ENCODE results near the gene PDSS2. TPM values are rescaled to one million over a fixed set of nuclear protein-coding genes. Genes with fewer than 3 reads are reported as not detected.

PDSS2 gene
- total RNA-seq, 2 donors from 2014 or later: 22.5 to 29.4 TPM

- intact Hi-C loops (cut with DNase I, micrococcal nuclease): no loop called here
- no peak for DNase-seq
- no peak for ATAC-seq
These were observed 118.5 kb downstream of the PDSS2 start for GRCh38 chr6:107340881-107341280.

DNA sequence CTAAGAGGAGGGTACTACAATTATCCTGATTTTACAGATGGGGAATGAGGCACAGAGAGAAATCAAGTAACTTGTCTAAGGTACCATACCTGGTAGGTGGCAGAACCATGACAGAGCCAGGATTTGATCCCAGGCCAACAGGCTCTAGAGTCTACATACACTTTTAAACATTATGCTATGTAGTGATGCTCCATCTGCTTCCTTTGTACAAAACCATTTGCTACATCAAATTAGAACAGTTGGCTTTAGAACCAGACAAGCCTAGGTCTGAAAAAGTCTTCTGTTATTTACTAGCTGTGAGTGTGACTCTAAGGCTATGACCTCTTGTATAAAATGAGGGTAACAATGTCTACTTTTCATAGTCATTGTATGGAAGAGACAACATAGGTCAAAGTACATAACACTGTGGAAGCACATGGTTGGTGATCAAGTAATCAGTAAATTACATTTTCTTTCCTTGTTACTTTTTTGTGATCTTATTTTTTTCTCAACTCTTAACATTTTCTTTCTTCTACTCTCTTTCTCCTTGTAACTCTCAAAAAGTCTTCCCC lies 122.1 kb downstream of the PDSS2 start:
- intact Hi-C loops (cut with DNase I, micrococcal nuclease): no loop called here
- peak; percentile 92 for ATAC-seq
- DNase-seq: no peak

DNA sequence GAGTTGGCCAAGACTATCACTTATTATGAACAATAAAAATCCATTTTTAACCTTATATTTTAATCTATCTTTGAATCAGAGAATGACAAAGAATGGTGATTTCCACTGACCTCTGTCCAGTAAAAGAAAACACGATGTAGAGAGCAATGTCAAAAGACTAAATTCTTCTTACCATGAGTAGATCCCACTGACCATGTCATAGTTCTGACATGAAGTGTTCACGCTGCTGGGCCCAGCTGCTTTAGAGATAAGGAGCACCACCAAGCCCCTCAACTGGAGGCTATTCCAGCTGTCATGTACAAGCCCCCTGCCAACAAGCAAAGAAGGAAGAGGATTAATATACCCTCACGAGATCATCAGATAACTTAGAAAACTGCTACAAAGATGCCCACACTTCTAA lies 125.3 kb downstream of the PDSS2 start:
- ATAC-seq: no peak
- no peak for DNase-seq
- intact Hi-C loops (cut with DNase I, micrococcal nuclease): no loop called here

GRCh38 chr6:107333491-107333890 lies 125.9 kb downstream of the PDSS2 start:
- ATAC-seq: no peak
- no peak for DNase-seq
- intact Hi-C loops (cut with DNase I, micrococcal nuclease): no loop called here

DNA sequence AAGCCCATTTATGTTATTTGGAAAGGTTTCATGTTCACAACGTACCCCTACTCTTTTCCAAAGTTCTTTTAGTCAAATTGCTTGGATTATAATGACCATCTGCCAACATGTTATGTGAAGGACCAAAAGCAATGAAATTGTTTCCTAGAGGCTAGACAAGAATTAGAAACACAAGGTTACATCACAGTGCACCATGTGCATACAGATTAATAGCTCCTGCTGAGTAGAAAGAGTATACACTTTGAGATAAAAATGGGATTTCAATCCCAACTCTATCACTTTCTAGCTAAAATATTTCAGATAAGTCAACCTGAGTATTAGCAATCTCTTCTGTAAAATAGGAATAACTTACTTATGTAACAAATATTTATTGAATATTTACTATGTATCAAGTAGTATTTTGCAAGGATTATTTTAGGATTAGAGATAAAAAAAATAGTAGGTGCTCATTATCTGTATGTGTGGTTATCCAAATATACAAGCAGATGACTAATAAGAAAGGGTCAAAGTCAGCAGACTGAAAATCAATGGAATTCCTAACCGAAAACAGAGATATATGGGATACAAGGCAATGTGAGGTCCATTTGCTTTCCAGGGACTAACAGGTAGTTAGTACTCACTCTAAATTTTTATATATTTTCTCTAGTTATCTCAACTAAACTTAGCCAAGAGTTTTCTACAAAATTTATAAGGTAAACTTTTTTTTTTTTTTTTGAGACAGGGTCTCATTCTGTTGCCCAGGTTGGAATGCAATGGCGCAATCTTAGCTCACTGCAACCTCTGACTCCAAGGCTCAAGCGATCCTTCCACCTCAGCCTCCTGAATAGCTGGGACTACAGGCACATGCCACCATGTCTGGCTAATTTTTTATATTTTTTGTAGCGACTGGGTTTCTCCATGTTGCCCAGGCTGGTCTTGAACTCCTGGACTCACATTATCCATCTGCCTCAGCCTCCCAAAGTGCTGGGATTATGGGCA lies 127.7 kb downstream of the PDSS2 start:
- intact Hi-C loops (cut with DNase I, micrococcal nuclease): no loop called here
- DNase-seq: no peak

GRCh38 chr6:107330168-107330567 lies 129.2 kb downstream of the PDSS2 start:
- intact Hi-C loops (cut with DNase I, micrococcal nuclease): no loop called here
- ATAC-seq (peak; percentile 42), DNase-seq (no peak)

More for the DNA sequence above, 127.7 kb downstream of the PDSS2 start:
- ATAC-seq: no peak

DNA sequence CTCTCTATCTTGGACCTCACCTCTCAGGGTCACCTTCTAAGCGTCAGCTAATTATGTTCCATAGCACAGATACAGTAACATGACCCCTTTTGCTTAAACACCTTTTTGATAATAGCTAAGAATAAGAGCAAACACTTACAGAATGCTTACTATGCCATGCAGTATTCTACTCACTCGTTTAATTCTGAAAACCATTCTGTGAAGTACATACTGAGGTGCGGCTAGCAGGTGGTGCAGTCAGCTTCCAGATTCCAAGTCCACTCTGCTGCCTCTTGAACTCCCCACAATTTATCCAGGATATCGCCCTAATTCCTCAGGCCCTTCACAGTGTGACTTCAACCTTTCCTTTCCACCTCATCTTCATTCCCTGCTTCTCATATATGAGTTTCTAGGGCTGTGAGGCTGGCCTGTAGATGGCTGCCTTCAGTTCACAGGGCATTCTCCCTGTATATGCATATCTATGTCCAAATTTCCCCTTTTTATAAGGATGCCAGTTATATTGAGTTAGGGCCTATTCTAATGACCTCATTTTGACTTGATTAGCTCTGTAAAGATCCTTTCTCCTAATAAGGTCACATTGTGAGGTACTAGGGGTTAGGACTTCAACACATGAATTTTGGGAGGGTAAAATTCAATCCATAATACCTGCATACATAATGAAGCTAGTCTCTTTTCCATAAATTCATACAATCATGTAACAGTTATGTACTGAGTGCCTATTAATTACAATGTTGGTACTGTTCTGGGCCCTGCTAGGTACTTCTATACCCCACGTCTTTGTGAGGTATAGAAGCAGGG lies 130.1 kb downstream of the PDSS2 start:
- DNase-seq: no peak
- no peak for ATAC-seq
- intact Hi-C loops (cut with DNase I, micrococcal nuclease): no loop called here

GRCh38 chr6:107328081-107328480 lies 131.3 kb downstream of the PDSS2 start:
- intact Hi-C loops (cut with DNase I, micrococcal nuclease): no loop called here
- no peak for ATAC-seq

GRCh38 chr6:107323133-107323785 lies 136.1 kb downstream of the PDSS2 start:
- no peak for DNase-seq
- intact Hi-C loops (cut with DNase I, micrococcal nuclease): no loop called here
- no peak for ATAC-seq

More at GRCh38 chr6:107328081-107328480, 131.3 kb downstream of the PDSS2 start:
- DNase-seq: no peak

DNA sequence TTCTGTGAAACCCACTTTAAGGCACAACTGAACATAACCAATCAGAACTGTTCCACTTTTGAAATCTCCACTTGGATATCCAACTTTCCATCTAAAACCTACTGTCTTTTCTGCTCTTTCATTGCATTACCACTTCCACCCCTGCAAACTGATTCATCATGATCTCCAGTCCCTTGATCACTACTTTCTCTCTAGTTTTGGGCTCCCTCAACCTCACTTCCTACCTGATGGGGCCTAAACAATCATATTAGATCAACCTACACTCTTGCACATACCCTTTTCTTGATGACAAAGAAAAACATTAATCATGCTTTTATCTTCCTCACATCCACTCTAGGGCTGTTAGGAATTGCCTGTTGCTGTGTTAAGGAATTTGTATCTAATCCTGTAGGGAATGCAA lies 137.6 kb downstream of the PDSS2 start:
- DNase-seq: no peak
- no peak for ATAC-seq
- intact Hi-C loops (cut with DNase I, micrococcal nuclease): no loop called here

- DNase-seq (no peak), ATAC-seq (no peak)
- intact Hi-C loops (cut with DNase I, micrococcal nuclease): loop anchor here in 1 of 2 donors (10.0 kb wide), 1 partner anchor 385 kb away; no protein-coding TSS in a partner anchor
These were observed 139.3 kb downstream of the PDSS2 start for GRCh38 chr6:107319906-107320530.

DNA sequence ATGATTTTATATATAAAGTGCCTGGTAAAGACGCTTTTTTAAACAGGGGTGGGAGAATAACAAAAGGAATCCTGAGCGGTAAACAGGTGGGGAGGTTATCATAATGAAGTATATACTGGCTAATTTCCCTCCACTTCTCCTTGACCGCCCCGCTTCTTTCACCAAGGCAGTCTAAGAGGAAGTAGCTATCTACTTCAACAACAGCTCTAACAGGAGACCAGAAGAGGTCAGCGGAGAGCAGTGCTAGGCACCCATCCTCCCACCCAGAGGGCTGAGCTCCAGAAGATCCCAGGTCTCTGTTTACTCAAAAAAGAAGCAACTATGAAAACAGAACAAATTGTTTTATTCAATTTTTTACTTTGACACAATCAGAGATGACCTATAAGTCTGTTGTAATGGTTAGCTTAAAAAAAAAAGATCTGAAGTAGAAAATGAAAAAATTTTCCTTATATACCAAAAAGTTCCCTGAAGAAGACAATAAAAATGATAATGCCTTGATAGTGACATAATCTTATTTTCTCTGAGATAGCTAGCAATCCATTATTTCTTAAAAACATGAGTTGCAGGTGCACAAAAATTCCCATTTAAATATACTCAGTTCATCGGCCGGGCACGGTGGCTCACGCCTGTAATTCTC lies 141.1 kb downstream of the PDSS2 start:
- intact Hi-C loops (cut with DNase I, micrococcal nuclease): loop anchor here in 1 of 2 donors (10.0 kb wide), 1 partner anchor 387 kb away; no protein-coding TSS in a partner anchor
- DNase-seq (peak; percentile 46 to 58), ATAC-seq (peak; percentile 99)

- intact Hi-C loops (cut with DNase I, micrococcal nuclease): loop anchor here in 1 of 2 donors (10.0 kb wide), 1 partner anchor 390 kb away; no protein-coding TSS in a partner anchor
- ATAC-seq (no peak), DNase-seq (no peak)
These were observed 144.2 kb downstream of the PDSS2 start for GRCh38 chr6:107315114-107315513.

DNA sequence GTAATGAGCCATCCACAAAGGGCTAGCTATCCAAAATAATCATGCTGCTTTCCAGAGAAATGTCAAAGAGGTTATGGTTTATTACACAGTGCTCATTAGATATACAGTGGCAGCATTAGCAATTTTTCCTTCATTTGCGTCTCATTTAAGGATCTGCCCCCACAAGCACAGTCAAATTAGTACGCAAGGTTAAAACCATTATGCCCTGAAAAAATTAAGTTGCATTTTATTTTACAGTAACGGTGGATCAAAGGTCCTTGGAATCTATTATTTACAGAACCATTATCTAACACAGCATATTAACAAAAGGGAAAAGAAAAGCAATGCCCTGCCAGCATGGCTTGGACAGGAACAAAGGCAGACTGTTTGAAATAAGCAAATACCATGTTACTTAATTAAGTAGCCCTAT lies 144.8 kb downstream of the PDSS2 start:
- ATAC-seq: no peak
- intact Hi-C loops (cut with DNase I, micrococcal nuclease): loop anchor here in 1 of 2 donors (10.0 kb wide), 1 partner anchor 390 kb away; no protein-coding TSS in a partner anchor

GRCh38 chr6:107313776-107314175 lies 145.6 kb downstream of the PDSS2 start:
- intact Hi-C loops (cut with DNase I, micrococcal nuclease): loop anchor here in 1 of 2 donors (10.0 kb wide), 1 partner anchor 391 kb away; no protein-coding TSS in a partner anchor
- DNase-seq (no peak), ATAC-seq (no peak)

More for the DNA sequence above, 144.8 kb downstream of the PDSS2 start:
- no peak for DNase-seq

DNA sequence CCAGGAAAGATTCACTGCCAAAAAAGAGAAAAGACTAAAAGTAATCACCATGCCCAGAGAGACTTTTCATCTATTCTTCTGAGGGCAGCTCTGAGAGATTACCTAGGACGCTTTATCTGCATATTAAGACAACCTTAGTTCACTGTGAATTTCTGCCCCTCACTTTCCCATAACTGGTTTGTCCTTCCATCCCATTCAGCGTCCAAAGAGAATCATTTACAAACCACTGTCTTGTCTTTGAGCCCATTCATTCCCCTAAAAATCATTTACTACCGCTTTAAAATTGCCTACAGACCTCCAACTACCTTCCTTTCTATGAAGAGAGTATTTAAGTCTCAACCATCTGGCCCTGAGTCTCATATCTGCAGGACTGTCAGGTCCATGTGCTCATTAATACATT lies 149.0 kb downstream of the PDSS2 start:
- intact Hi-C loops (cut with DNase I, micrococcal nuclease): loop anchor here in 1 of 2 donors (10.0 kb wide), 1 partner anchor 394 kb away; no protein-coding TSS in a partner anchor
- ATAC-seq (no peak), DNase-seq (no peak)

DNA sequence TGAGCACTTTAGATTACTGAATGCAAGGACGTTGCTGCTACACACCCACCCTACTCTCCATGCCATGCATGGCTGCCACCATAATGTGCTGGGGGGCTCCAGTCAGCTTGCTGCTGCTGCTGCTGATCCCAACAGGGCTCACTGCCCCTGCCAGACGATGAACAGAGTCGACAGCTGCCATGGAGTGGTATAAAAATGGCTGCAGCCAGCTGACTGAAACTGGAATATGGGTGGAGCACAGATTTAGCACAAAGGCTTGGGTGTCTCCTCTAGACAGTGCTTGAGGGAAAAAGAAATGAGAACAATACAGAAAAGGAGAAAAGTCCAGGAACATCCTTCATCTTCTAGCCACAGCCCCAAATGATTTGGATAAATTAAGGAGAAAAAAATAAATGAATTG lies 150.7 kb downstream of the PDSS2 start:
- ATAC-seq (no peak), DNase-seq (no peak)
- intact Hi-C loops (cut with DNase I, micrococcal nuclease): no loop called here
